Right ventricle myocardium inferior (tissue), 1 donor: ENCODE measurements around the gene DBNDD1. TPM values are rescaled to one million over a fixed set of nuclear protein-coding genes. Genes with fewer than 3 reads are reported as not detected.
"Not testable (repeated sequence)": the region's sequence is repeated elsewhere in the genome, so short reads cannot be mapped to it uniquely, and the experiment has no call there.

Experiments used
- ATAC-seq: fragments of 200-7000 bp; cut with Tn5 transposase; one replicate; pipeline ENCODE4 v1.9.1; 2020; ENCODE audit warnings: mild to moderate bottlenecking, moderate library complexity
- DNase-seq: peaks from one replicate; pipeline ENCODE4 v3.0.0; 2021; ENCODE audit errors: missing footprints
- intact Hi-C: fragments of 100-400 bp; cut with DNase I; formaldehyde crosslinking; loops from one replicate; pipeline ENCODE4 v1.11.0; 2022
- total RNA-seq: library from RNA; stranded (reverse); fragmentation: NEBNext Ultra II Directional; extraction: Animal tissue kit (Norgen Biotek cat#: 25700); gene quantifications from one replicate; pipeline ENCODE4 v1.2.1, GENCODE V29; 2021
- donor health status: DM: no; HTN: yes; CAD: no; lungs with severe emphysema.

DBNDD1 gene
- total RNA-seq, 1 donor from 2014 or later = 6.7 TPM

DNA sequence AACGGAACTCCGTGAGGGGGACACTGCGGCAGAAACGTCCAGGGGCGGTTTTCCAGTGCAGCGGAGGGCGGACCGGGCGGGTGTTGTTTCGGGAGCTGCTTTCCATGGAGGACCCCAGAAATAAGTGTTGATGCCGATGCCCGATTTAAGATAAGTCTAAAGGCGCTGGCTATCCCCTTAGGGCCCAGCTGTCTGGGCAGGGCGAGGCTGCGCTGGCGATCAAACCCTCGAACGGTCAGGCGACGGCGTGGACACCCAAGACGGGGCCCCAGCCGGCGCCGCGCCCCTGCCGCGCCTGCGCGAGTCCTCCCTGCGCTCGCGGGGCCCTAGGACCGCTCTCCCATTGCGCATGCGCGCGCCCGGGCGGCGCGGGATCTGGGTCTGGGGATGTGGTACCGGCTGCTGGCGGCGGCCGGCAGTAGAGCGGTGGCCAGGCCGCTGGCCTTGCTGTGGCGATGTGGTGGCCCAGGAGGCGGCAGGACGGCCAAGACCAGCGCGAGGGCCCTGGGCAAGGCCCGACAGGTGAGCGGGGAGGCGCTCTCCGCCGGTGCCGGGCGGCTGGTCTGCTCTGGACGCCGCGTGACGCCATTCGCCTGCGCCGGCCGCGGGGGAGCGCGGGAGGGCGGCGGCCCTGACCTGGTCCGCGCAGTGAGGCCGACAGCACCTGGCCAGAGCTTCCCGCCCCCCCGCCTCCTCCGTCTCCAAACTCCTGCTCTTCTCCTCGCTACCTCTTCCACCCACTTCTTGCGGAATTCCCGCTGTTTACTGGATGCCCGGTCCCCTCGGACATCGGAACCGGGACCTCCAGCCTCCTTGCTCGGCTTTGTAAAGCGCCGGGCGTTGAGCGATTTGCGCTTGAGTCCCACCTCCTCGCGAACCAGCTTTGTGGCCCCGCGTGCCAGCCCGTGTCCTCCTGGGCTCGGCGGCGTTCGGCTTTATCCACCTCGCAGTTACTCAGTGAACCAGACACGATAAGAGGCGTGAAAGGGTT is 46.7 kb downstream of the DBNDD1 start:
- DNase-seq (peak; percentile 98), ATAC-seq (peak; percentile 97)
- intact Hi-C loops = no loop called here

- peak; percentile 30 for ATAC-seq
- no peak for DNase-seq
- intact Hi-C loops = no loop called here
Measured at GRCh38 chr16:89971495-89972243, 47.6 kb downstream of the DBNDD1 start.

DNA sequence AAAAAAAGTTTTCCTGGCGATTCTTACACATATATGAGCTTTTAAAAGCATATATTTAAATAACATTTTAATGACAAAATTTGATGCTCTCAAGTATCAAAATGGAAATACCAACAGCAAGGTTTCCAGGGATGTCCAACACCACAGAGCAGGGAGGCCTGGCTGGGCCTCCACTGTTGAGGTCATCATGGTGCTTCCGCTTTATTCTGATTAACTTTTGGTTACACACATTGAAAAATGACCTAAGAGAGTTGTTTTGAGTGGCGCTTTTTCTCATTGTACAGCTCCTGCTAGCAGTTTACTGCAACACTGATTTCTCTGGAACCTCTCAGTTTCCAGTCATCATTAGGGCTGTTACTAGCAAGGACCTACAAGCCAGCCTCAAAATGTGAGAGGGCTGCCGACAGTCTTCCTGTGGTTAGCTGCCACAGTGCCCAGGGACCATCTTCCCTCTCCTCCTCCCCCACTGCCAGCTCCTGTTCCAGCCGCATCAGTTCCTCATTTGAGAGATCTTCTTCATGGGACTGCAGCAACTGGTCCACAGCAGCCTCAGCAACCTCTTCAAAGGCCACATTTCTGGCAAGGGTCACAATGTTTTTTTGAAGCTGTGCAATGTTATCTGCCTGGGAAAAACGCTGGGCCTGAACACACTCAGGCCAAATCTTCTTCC is 49.4 kb downstream of the DBNDD1 start:
- no peak for ATAC-seq
- no peak for DNase-seq
- intact Hi-C loops = no loop called here

- DNase-seq, intact Hi-C loops, ATAC-seq: not testable (repeated sequence)
Measured at GRCh38 chr16:89968074-89968473, 51.2 kb downstream of the DBNDD1 start.

- ATAC-seq, DNase-seq, intact Hi-C loops: not testable (repeated sequence)
Measured at GRCh38 chr16:89967436-89967835, 51.8 kb downstream of the DBNDD1 start.

GRCh38 chr16:89966756-89967155 is 52.5 kb downstream of the DBNDD1 start:
- no peak for DNase-seq
- ATAC-seq = no peak
- intact Hi-C loops = no loop called here

GRCh38 chr16:89965447-89966225 is 53.6 kb downstream of the DBNDD1 start:
- intact Hi-C loops = no loop called here
- DNase-seq = peak; percentile 46
- ATAC-seq = no peak

DNA sequence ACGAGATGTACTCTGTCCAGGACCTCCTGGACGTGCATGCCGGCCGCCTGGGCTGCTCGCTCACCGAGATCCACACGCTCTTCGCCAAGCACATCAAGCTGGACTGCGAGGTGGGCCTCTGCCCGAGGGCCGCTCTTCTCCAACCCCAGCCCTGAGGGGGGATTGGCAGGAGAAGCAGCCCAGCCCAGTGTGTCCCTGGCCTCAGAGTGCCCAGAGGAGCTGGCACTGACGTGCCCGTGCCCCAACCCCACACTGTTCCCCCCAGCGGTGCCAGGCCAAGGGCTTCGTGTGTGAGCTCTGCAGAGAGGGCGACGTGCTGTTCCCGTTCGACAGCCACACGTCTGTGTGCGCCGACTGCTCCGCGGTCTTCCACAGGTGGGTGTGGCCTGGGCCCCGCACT is 55.1 kb downstream of the DBNDD1 start:
- ATAC-seq (no peak), DNase-seq (no peak)
- intact Hi-C loops = no loop called here

DNA sequence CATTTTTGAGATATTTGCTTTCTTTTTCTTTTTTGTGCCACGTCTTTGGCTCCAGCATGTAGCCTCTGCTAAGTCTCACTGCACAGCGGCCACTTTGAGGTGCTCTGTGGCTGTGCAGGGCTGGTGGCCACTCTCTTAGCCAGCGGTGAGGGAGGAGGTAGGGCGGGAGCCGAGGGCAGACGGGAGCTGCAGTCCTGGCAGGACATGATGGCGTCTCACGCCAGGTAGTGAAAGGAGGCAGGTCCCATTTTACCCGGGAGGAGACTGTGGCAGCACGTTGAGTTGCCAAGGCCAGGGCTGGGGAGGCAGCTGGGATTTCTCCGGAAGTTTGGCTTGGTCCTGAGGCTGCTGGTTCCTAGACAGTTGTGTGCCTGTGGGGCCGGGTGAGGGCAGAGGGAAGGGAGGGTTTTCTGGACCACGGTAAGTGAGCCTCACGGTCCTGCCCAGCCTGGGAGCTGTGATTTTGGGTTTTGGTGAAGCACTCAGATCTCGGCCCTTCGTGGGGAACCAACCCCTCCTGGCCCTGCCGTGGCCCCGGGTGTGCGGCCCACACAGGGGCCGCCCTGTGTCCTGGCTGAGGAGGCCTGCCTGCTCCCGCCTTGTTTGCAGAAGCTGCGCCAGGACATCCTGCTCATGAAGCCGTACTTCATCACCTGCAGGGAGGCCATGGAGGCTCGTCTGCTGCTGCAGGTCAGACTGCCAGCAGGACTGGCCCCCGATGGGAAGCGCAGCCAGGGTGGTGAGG is 56.3 kb downstream of the DBNDD1 start:
- ATAC-seq (no peak), DNase-seq (no peak)
- intact Hi-C loops = no loop called here

- DNase-seq (peak; percentile 55), ATAC-seq (no peak)
- intact Hi-C loops = no loop called here
Measured at GRCh38 chr16:89961920-89962319, 57.3 kb downstream of the DBNDD1 start.

DNA sequence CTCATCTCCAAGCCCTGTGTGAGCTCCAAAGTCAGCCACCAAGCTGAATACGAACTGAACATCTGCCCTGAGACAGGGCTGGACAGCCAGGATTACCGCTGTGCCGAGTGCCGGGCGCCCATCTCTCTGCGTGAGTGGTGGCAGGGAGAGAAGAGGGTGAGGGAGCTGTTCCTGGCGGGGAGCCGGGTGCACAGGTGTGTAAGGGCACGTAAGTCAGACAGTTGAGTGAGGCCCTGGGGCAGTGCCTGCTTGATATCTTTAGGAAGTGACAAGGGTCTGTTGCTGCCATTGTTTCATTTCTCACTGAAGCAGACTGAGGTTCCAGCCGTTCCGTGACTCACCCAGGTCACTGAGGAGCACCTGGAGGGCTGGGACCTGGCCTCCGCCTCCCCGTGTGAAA is 58.3 kb downstream of the DBNDD1 start:
- ATAC-seq = no peak
- DNase-seq = peak; percentile 61
- intact Hi-C loops = no loop called here

GRCh38 chr16:89958596-89958995 is 60.7 kb downstream of the DBNDD1 start:
- DNase-seq (peak; percentile 39), ATAC-seq (no peak)
- intact Hi-C loops = no loop called here

DNA sequence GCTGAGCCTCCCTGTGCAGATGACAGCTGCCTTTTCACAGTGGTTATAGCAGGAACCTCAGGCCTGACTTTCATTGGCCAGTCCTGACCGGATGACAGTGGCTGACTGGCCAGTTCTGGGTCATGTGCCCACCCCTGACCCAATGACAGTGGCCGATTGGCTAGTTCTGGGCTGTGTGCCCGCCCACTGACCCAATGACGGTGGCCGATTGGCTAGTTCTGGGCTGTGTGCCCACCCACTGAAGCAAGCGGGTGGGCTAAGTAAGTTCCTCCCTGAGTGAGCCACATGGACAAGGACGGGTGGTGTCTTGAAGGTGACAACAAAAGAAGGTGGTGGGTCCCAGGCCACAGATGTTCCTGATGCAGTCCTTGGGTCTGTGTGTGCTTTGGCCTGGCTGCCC is 61.2 kb downstream of the DBNDD1 start:
- peak; percentile 66 for ATAC-seq
- DNase-seq = peak; percentile 84
- intact Hi-C loops = no loop called here

- intact Hi-C loops = no loop called here
- ATAC-seq (no peak), DNase-seq (peak; percentile 67)
Measured at GRCh38 chr16:89957216-89957785, 62.0 kb downstream of the DBNDD1 start.

- ATAC-seq = peak; percentile 27
Measured at GRCh38 chr16:89956505-89957215, 62.6 kb downstream of the DBNDD1 start.

GRCh38 chr16:89955001-89955685 is 64.1 kb downstream of the DBNDD1 start:
- intact Hi-C loops = no loop called here
- no peak for ATAC-seq

More at GRCh38 chr16:89956505-89957215, 62.6 kb downstream of the DBNDD1 start:
- intact Hi-C loops = no loop called here
- DNase-seq = no peak

More at GRCh38 chr16:89955001-89955685, 64.1 kb downstream of the DBNDD1 start:
- DNase-seq = no peak
